ENCODE results near the gene KRTAP4-3. TPM values are rescaled to one million over a fixed set of nuclear protein-coding genes. Genes with fewer than 3 reads are reported as not detected.

The KRTAP4-3 gene
- total RNA-seq, 4 donors from 2014 or later: not detected

- Histone ChIP-seq H3K36me3 (no peaks in the 10 kb centered on the region), H3K27me3 (no peaks in the 10 kb centered on the region), H3K4me3 (no peak overlapping the region), H3K4me1 (no peaks in the 10 kb centered on the region), H3K9me3 (no peaks in the 10 kb centered on the region), H3K27ac (no peak overlapping the region)
- in situ Hi-C loops (cut with MboI; ENCODE audit: low sequenced_read_pairs in 4 of 4) (loop anchor here in 1 of 4 donors (25.0 kb wide), 1 partner anchor 98 kb away; the partner anchor contains the start of genes KRTAP4-7 and KRTAP4-8), intact Hi-C loops (cut with DNase I; ENCODE audit: low total_unique reads) (no loop called here)
- no peak for DNase-seq
- TF ChIP-seq POLR2A (IDR thresholded peaks at IDR 0.05): no peak
- no peak for TF ChIP-seq CTCF (IDR thresholded peaks at IDR 0.05 in 4 of 5, conservative IDR thresholded peaks at IDR 0.05 in 1 of 5)
- ATAC-seq: no peak
Observed at GRCh38 chr17:41185001-41185400, 17.0 kb upstream of the KRTAP4-3 start.

- TF ChIP-seq CTCF (IDR thresholded peaks at IDR 0.05 in 4 of 5, conservative IDR thresholded peaks at IDR 0.05 in 1 of 5): no peak
- TF ChIP-seq POLR2A (IDR thresholded peaks at IDR 0.05): no peak
- in situ Hi-C loops (cut with MboI; ENCODE audit: low sequenced_read_pairs in 4 of 4) (loop anchor here in 1 of 4 donors (25.0 kb wide), 1 partner anchor 97 kb away; the partner anchor contains the start of genes KRTAP4-7 and KRTAP4-8), intact Hi-C loops (cut with DNase I; ENCODE audit: low total_unique reads) (no loop called here)
- Histone ChIP-seq H3K27me3 (no peaks in the 10 kb centered on the region), H3K27ac (no peak within 1 kb of the TSS), H3K36me3 (no peaks in the 10 kb centered on the region), H3K4me3 (no peak within 1 kb of the TSS), H3K9me3 (no peaks in the 10 kb centered on the region), H3K4me1 (no peaks in the 10 kb centered on the region)
- no peak for DNase-seq
- no peak for ATAC-seq
Observed at GRCh38 chr17:41184480-41184961, 16.5 kb upstream of the KRTAP4-3 start, which contains the start of gene KRTAP4-1. TSS of gene KRTAP4-1 (minus strand) at chr17:41184911. CDS start at chr17:41184854, 57 bp downstream.

- Histone ChIP-seq H3K27ac (no peak overlapping the region), H3K27me3 (no peaks in the 10 kb centered on the region), H3K4me3 (no peak overlapping the region), H3K36me3 (no peaks in the 10 kb centered on the region), H3K4me1 (no peaks in the 10 kb centered on the region), H3K9me3 (no peaks in the 10 kb centered on the region)
- DNase-seq (no peak), ATAC-seq (no peak)
- in situ Hi-C loops (cut with MboI; ENCODE audit: low sequenced_read_pairs in 4 of 4): loop anchor here in 1 of 4 donors (25.0 kb wide), 1 partner anchor 92 kb away; the partner anchor contains the start of genes KRTAP4-7 and KRTAP4-8
- TF ChIP-seq POLR2A (IDR thresholded peaks at IDR 0.05) (no peak), CTCF (IDR thresholded peaks at IDR 0.05 in 4 of 5, conservative IDR thresholded peaks at IDR 0.05 in 1 of 5) (no peak)
- intact Hi-C loops (cut with DNase I; ENCODE audit: low total_unique reads): no loop called here
Observed at GRCh38 chr17:41178843-41179616, 11.0 kb upstream of the KRTAP4-3 start.

GRCh38 chr17:41178341-41178740, 10.3 kb upstream of the KRTAP4-3 start:
- intact Hi-C loops (cut with DNase I; ENCODE audit: low total_unique reads) (no loop called here), in situ Hi-C loops (cut with MboI; ENCODE audit: low sequenced_read_pairs in 4 of 4) (loop anchor here in 1 of 4 donors (25.0 kb wide), 1 partner anchor 91 kb away; the partner anchor contains the start of genes KRTAP4-7 and KRTAP4-8)
- Histone ChIP-seq H3K27me3 (no peaks in the 10 kb centered on the region), H3K27ac (no peak overlapping the region), H3K9me3 (no peaks in the 10 kb centered on the region), H3K4me3 (no peak overlapping the region), H3K36me3 (no peaks in the 10 kb centered on the region), H3K4me1 (no peaks in the 10 kb centered on the region)
- DNase-seq: no peak
- ATAC-seq: no peak
- TF ChIP-seq CTCF (IDR thresholded peaks at IDR 0.05 in 4 of 5, conservative IDR thresholded peaks at IDR 0.05 in 1 of 5) (no peak), POLR2A (IDR thresholded peaks at IDR 0.05) (no peak)

Measured in gastrocnemius medialis (tissue), 4 donors.